Non-pigmented ciliary epithelial cell (primary cell): ENCODE data around the gene MYH11.
A peak's percentile ranks its signal among the peaks of the same experiment; 100 is the strongest.
"Not testable (repeated sequence)": the region's sequence is repeated elsewhere in the genome, so short reads cannot be mapped to it uniquely, and the experiment has no call there.

ENCODE experiments used
- DNase-seq: peaks from one replicate; pipeline ENCODE4 v3.0.0-alpha.2; 2010; ENCODE audit warnings: low read depth

MYH11 gene

GRCh38 chr16:15839204-15839603 is 17.6 kb downstream of the MYH11 start:
- not testable (repeated sequence) for DNase-seq

DNA sequence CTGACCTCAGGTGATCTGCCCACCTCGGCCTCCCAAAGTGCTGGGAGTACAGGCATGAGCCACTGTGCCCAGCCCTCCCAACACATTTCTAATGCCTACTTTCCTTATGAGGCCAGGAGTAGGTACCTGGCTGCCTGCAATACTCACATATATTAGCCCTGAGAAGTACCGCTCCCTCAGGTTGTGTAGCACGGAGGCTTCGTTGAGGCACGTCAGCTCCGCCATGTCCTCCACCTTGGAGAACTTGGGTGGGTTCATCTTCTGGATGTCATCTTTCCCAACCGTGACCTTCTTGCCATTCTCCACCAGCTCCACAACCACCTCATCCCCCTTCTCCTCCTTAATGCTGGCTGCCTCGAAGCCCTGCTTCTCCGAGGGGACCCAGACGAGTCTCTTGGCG is 19.1 kb downstream of the MYH11 start:
- DNase-seq: no peak

GRCh38 chr16:15836965-15837611 is 19.7 kb downstream of the MYH11 start:
- DNase-seq: no peak

DNA sequence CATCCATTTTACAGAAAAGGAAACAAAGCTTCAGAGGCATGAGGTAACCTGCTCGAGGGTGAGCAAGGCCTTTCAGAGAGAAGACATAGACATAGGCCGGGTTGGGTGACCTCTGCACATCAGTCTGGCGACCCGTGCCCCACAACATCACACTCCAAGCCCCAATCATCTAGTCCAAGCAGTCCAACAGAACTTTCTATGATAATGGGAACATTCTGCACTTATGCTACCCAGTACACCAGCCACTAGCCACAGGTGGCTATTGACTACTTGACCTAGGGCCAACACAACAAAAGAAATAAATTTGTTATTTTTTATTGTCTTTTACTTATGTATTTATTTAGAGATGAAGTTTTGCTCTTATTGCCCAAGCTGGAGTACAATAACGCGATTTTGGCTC is 20.8 kb downstream of the MYH11 start:
- DNase-seq: no peak

- DNase-seq: no peak
These were observed 21.5 kb downstream of the MYH11 start for GRCh38 chr16:15835136-15835878.

DNA sequence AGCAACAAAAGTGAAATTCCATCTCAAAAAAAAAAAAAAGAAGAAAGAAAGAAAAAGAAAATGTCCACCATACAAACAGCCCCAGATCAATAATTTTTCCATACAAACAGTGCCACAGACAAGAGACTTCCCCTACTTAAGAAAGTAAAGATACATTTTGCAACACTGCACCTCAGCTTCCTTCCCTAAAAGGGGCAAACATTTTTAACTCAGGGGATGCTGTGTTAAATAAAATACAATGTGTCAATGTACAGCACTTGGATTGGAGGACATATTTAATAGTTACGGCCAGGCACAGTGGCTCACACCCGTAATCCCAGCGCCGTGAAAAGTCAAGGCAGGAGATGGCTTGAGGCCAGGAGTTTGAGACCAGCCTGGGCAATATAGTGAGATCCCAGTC is 22.3 kb downstream of the MYH11 start:
- DNase-seq: no peak

DNA sequence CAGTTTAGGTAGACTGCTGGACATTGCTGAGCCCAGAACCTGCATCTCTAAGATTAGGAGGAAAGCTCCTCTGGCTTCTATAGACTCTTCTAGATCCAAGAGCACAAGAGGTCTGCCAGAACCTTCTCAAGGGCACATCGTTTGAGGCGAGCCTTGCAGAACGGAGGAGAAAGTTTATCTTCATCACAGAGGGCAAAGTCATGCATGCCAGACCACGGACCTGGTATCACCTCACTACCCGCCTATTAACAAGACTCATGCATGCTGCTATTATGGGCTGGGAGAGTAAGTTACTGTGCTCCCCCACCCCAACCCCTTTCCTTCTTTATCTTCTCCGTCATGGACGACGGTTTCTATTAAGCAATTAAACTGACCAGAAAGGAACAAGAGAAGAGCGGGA is 23.3 kb downstream of the MYH11 start:
- no peak for DNase-seq

DNA sequence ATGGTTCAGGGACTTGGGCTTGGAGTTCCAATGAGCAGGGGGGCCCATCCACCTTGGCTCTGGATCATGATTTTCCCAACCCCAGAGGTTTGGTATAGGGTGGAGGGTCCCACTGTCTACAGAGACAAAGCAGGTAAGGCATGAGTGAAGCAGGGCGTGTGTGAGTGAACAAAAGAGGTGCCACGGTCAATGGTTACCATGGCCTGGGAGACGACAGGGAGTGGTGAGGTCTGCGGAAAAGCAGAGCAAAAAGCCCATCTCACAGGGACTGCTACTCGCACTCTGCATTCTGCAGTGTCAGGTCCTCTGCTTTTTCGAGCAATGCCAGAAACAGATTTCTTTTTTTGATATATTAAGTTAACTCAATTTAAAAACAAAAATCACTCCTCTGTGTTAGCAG is 24.6 kb downstream of the MYH11 start:
- no peak for DNase-seq

- DNase-seq: no peak
These were observed 25.9 kb downstream of the MYH11 start for GRCh38 chr16:15830832-15831451.

- DNase-seq: no peak
These were observed 27.4 kb downstream of the MYH11 start for GRCh38 chr16:15829460-15829859.

GRCh38 chr16:15827709-15828343 is 29.0 kb downstream of the MYH11 start:
- no peak for DNase-seq

DNA sequence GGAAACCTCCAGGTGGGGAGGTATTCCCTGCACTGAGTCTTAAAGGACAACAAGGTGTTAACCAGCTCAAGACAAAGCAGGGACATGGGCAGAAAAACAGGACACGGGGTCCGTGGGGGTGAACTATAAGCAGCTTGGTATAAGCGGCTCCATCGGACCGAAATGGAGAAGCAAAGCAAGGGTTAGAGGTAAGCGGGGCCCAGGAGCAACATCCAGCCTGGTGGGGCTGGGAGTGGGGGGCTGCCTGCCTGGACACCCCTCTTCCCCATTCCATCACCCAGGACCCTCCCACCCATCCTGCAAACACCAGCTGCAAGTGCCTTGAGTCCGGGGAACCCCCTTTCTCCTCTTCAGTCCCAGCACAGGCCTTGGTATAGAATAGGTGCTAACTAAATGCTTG is 29.5 kb downstream of the MYH11 start:
- no peak for DNase-seq

- no peak for DNase-seq
These were observed 31.0 kb downstream of the MYH11 start for GRCh38 chr16:15825750-15826305.

DNA sequence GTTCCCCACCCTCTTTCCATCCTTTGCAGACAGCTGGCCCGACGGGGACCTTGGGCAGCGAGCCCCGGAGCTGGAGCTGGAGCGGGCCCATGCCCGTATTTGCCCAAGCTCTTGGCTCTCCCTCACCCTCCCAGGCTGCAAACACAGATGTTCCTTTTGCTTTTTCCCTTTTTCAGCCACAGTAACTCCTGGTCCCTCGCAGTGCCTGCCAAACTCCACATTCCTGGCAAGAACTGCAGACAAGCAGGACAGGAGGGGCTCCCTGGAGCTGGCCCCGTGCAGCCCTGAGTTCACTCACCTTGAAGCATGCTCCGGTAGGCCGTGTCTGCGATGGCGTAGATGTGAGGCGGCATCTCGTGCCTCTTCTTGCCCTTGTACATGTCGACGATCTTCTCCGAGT is 33.9 kb downstream of the MYH11 start:
- DNase-seq: no peak

DNA sequence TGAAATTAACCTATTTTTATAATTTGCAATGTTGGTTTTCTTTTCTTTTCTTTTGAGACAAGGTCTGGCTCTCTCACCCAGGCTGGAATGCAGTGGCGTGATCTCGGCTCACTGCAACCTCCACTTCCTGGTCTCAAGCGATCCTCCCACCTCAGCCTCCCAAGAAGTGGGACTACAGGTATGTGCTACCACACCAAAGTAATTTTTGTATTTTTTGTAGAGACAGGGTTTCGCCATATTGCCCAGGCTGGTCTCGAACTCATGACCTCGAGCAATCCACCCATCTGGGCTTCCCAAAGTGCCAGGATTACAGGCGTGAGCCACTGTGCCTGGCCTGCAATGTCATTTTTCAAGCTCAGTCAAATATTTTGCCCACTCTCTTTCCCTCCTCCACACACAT is 36.0 kb downstream of the MYH11 start:
- no peak for DNase-seq

GRCh38 chr16:15819046-15819445 is 37.8 kb downstream of the MYH11 start:
- no peak for DNase-seq

GRCh38 chr16:15817446-15817845 is 39.4 kb downstream of the MYH11 start:
- no peak for DNase-seq

DNA sequence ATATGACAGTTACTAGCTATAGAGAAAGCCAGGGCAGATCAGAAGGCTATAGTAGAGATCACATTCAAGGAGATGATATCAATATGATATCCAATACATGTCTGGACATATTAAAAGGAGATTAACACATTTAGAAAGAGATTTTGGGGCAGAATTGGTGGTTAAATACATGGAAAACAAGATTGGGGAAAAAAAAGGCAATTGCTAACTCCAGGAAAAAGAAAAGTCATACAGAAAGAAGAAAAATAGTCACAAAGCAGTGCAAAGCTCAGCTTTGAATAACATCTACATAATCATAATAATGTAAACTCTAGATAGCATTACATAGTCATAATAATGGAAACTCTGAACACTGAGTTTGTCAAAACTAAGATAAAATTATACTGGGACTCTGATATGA is 40.6 kb downstream of the MYH11 start:
- DNase-seq: no peak

DNA sequence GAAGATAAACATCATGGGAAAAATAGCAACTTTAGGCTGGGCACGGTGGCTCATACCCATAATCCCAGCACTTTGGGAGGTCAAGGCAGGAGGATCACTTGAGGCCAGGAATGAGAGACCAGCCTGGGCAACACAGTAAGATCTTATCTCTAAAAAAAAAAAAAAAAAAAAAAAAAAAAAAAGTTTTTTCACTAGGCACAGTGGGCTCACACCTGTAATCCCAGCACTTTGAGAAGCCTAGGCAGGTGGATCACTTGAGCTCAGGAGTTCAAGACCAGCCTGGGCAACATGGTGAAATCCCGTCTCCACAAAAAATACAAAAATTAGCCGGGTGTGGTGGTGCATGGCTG is 44.5 kb downstream of the MYH11 start:
- not testable (repeated sequence) for DNase-seq

DNA sequence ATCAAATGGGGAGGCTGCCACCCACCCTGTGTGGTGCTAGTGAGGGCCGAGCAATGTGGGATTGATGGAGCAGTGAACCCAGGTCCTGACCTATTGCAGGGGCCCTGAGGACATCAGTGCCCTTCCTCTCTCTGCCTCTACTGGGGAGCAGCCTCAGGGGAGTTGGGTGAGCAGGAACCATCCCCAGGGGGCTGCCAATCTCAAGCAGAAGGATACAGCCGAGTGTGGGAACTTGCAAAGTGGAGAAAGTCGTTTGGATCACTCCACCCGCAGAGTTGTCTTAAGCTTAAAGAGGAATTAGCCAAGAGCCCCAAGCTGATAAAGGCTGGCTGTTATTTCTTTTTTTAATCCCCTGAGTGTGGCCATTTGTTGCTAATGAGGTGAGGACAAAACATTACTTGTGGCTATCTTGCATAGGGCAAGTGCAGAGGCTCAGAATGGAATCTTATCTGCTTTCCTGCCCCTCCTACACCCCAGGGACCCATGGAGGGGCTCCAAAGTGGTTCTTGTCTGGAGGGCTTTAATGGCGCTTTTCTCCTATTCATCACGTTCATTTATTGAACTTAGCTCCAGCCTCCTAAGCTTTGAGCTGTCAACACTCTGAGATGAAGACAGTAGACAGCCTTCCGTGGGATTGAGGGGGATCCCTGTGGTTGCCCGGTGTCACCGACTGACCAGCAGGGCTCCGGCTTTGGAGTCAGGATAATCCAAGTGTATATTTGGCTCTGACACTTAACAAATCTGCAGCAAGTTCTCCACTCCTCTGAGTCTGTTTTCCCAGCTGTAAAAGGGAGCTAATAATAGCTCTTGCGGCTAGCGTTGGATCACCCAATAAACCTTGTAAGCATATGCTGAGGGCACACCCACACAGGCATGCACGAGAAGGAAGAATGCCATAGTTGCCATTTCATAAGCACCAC is 45.1 kb downstream of the MYH11 start:
- peak; percentile 83 for DNase-seq

DNA sequence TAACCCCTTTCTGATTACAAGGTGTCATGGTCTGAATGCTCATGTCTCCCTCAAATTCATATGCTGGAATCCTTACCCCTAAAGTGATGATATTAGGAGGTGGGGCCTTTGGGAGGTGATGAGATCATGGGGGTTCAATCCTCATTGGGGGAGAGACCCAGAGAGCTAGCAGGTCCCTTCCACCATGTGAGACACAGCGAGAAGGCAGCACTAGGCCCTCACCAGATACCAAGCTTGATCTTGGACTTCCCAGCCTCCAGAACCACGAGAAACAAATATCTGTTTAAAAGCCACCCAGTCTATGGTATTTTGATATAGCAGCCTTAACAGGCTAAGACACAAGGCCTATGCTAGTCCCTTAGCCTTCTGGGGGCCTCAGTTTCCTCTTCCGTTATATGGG is 45.9 kb downstream of the MYH11 start:
- no peak for DNase-seq

DNA sequence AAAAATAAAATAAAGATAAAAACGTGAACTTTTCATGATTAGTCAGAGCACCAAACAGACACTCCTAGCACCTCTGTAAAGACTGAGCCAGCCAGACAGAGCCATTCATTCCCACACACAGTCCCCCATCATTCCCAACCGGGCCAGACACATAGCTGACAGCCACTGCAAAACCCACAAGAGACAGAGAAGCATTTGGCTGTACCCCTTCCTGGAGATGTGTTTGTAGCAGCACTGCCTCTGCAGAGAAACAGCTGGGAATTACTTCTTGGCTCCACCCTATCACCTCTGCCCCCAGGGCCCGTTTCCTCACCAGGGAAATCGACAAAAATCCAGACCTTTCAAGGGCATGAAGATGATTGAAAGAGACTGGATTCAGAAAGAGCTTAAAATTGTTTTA is 46.4 kb downstream of the MYH11 start:
- no peak for DNase-seq
